Mesothelial cell of epicardium (in vitro differentiated cells): ENCODE results near the gene COL5A1. TPM values are rescaled to one million over a fixed set of nuclear protein-coding genes. Genes with fewer than 3 reads are reported as not detected.

Source experiments
- DNase-seq, 2 experiments: peaks; one replicate each; pipeline ENCODE4 v3.0.0; 2021; ENCODE audit warnings: low spot score in 2 of 2; ENCODE audit not compliant: unreplicated experiment in 2 of 2
- H3K27ac Mint-ChIP-seq: 2 replicates; pipeline ENCODE4 v1.8.0; 2021; ENCODE audit warnings: mixed read lengths
- H3K27me3 Mint-ChIP-seq: 2 replicates; pipeline ENCODE4 v1.8.0; 2021; ENCODE audit warnings: low read depth, mixed read lengths
- H3K36me3 Mint-ChIP-seq: 2 replicates; pipeline ENCODE4 v1.8.0; 2021; ENCODE audit warnings: mixed read lengths
- H3K4me1 Mint-ChIP-seq: 2 replicates; pipeline ENCODE4 v1.8.0; 2021; ENCODE audit warnings: mixed read lengths
- H3K4me3 Mint-ChIP-seq: 2 replicates; pipeline ENCODE4 v1.8.0; 2021; ENCODE audit warnings: mild to moderate bottlenecking, moderate library complexity, mixed read lengths
- H3K9me3 Mint-ChIP-seq: 2 replicates; pipeline ENCODE4 v1.8.0; 2021; ENCODE audit warnings: mixed read lengths
- total RNA-seq: library from RNA; stranded (reverse); gene quantifications from 3 replicates; pipeline ENCODE4 v1.2.1, GENCODE V29; 2021
- TF ChIP-seq, protein P1 (sequence below): fragments of 200-600 bp; sonication (generic); IDR thresholded peaks from one replicate; pipeline ENCODE4 v1.5.0; 2021; ENCODE audit warnings: antibody characterized with exemption; ENCODE audit not compliant: unreplicated experiment

The COL5A1 gene
- total RNA-seq, 1 donor from 2014 or later = 605 TPM

DNA sequence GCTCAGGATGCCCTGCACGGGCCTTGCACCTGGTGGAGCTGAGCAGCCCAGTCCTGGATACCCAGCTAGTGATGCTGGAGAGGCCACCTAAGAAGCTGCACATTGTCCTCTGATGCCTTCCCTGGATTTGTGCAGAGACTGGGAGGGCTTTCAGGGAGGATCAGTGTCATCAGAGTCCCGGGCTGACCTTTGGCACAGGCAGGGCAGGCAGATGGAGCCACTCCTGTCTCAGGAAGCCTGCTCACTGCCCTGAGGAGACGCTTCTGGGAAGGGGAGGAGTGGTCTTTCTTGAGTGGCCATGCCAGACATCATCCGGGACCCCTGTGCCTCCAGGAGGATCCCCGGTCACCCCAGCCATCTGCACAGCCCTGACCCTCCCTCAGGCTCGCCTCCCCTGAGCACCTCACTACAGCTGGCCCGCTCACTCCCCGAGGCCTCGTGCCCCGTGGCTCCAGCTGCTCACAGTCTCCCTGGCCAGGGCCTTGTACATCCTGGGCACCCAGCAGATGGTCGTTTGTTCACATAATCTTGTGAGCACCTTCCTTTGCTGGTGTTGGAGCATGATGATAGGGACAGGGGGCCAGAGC lies 191.8 kb downstream of the COL5A1 start:
- Mint-ChIP-seq H3K27ac (no peak overlapping the region), H3K27me3 (no peaks in the 10 kb centered on the region)

DNA sequence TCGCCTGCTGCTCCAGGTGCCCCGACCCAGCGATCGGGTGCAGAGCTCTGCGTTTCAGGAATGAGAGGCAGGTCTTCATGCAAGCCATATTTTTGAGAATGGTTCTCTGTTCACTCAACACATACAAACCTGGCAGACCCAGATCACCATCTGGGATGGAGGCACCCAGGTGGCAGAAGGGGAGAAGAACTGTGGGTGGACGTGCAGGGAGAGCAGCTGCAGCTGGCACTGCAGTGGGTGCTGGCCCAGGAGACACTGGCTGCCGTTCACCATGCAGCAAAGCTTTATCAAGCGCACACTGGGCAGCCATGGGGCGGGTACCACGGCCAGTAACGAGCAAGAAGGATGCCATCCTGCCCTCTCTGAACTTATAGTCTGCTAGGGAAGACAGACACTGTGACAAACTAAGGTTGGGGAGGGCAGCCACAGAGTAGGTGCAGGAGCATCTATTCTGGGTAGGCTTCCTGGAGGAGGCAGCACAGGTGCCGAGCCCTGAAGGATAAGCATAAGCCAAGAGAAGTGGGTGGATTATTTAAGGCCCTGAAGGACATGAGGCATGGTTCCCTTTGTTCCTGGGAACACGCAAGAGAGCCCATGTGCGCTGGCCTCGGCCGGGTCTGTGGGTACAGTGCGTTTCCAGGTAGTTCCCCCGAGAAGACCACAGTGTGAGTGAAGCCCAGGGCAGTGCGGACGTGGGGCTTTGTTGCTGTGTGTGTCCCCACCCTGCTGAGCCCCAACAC lies 192.8 kb downstream of the COL5A1 start:
- no peak overlapping the region for H3K27ac Mint-ChIP-seq
- H3K27me3 Mint-ChIP-seq = no peaks in the 10 kb centered on the region
- no peaks in the 10 kb centered on the region for H3K4me1 Mint-ChIP-seq
- DNase-seq = no peak
- H3K9me3 Mint-ChIP-seq = no peaks in the 10 kb centered on the region
- H3K4me3 Mint-ChIP-seq = no peak overlapping the region
- H3K36me3 Mint-ChIP-seq = peaks cover 18% of the 10 kb centered on the region
- TF ChIP-seq, protein P1, sequence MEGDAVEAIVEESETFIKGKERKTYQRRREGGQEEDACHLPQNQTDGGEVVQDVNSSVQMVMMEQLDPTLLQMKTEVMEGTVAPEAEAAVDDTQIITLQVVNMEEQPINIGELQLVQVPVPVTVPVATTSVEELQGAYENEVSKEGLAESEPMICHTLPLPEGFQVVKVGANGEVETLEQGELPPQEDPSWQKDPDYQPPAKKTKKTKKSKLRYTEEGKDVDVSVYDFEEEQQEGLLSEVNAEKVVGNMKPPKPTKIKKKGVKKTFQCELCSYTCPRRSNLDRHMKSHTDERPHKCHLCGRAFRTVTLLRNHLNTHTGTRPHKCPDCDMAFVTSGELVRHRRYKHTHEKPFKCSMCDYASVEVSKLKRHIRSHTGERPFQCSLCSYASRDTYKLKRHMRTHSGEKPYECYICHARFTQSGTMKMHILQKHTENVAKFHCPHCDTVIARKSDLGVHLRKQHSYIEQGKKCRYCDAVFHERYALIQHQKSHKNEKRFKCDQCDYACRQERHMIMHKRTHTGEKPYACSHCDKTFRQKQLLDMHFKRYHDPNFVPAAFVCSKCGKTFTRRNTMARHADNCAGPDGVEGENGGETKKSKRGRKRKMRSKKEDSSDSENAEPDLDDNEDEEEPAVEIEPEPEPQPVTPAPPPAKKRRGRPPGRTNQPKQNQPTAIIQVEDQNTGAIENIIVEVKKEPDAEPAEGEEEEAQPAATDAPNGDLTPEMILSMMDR = no peak

More for the DNA sequence above, 191.8 kb downstream of the COL5A1 start:
- no peaks in the 10 kb centered on the region for H3K9me3 Mint-ChIP-seq
- H3K36me3 Mint-ChIP-seq = peaks cover 15% of the 10 kb centered on the region
- TF ChIP-seq, protein P1 = no peak
- DNase-seq = no peak
- no peak overlapping the region for H3K4me3 Mint-ChIP-seq
- H3K4me1 Mint-ChIP-seq = no peaks in the 10 kb centered on the region

DNA sequence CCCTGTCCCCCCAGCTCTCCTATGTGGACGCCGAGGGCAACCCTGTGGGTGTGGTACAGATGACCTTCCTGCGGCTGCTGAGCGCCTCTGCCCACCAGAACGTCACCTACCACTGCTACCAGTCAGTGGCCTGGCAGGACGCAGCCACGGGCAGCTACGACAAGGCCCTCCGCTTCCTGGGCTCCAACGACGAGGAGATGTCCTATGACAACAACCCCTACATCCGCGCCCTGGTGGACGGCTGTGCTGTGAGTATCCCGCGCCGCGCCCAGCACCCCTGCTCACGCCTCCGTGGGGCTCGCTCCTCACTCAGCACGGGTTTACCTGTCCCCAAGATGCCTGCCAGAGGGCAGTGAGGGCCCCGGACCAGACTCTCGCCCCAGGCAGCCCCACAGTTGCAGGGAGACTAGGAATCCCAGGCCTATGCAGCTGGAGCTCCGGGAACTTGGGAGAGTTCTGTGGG lies 193.4 kb downstream of the COL5A1 start:
- TF ChIP-seq, protein P1 = no peak
- no peaks in the 10 kb centered on the region for H3K27me3 Mint-ChIP-seq
- peaks cover 18% of the 10 kb centered on the region for H3K36me3 Mint-ChIP-seq
- no peak overlapping the region for H3K4me3 Mint-ChIP-seq
- no peaks in the 10 kb centered on the region for H3K9me3 Mint-ChIP-seq
- no peak for DNase-seq
- no peaks in the 10 kb centered on the region for H3K4me1 Mint-ChIP-seq
- H3K27ac Mint-ChIP-seq = no peak overlapping the region

DNA sequence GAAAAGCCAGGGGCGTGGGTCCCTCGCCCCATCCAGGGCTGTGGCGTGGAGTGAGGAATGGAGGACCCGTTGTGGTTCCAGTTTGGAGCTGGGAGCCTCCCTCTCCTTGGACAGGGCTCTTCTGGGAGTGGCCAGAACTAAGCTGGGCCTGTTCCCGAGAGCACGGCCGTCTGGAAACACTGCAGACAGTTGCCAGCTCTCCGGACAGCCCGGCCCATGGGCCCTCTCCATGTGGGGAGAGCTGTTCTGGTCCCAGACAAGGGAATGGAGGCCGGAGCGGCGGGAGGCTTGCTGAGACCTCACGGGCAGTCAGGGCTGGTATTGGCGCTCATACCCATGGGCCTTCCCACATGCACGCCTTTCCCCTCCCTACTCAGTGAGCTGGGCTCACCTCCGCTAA lies 193.8 kb downstream of the COL5A1 start:
- Mint-ChIP-seq H3K27me3 (no peaks in the 10 kb centered on the region), H3K36me3 (peaks cover 18% of the 10 kb centered on the region), H3K4me1 (no peaks in the 10 kb centered on the region), H3K9me3 (no peaks in the 10 kb centered on the region), H3K27ac (no peak overlapping the region), H3K4me3 (no peak overlapping the region)
- no peak for DNase-seq
- TF ChIP-seq, protein P1 = no peak

DNA sequence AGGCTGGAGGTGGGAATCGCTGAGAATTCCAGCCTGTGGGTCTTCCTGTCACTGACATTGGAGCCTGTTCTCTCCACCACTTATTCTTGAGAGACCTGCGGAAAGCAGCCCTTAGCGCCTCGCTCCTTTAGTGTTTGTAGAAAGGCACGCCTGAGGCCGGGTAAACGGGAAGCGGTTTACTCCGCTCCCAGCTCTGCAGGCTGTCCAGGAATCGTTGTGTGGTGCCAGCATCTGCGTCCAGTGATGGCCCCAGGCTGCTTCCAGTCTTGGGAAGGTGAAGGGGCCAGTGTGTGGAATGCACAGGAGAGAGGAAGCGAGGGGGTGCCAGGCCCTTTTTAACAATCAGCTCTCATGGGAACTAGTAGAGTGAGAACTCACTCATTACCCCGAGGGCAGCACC lies 194.4 kb downstream of the COL5A1 start:
- Mint-ChIP-seq H3K4me1 (no peaks in the 10 kb centered on the region), H3K4me3 (no peak overlapping the region), H3K36me3 (peaks cover 18% of the 10 kb centered on the region), H3K9me3 (no peaks in the 10 kb centered on the region), H3K27me3 (no peaks in the 10 kb centered on the region), H3K27ac (no peak overlapping the region)
- no peak for DNase-seq
- TF ChIP-seq, protein P1 = no peak
